Gastroesophageal sphincter (tissue), 3 donors: Measurements from ENCODE around the gene RANBP3.

Source experiments
- CTCF ChIP-seq, 4 experiments: fragments of 200-600 bp in 2 of 4; fragments of 450-650 bp in 2 of 4; sonication (generic) in 1 of 4; IDR thresholded peaks; one replicate each; pipeline ENCODE4 v1.5.1; 2017 to 2019; ENCODE audit warnings: antibody characterized with exemption in 4 of 4, mild to moderate bottlenecking in 2 of 4, moderate library complexity in 2 of 4
- EP300 ChIP-seq: sonication (generic); formaldehyde crosslinking; IDR thresholded peaks from one replicate; pipeline ENCODE4 v1.6.1; 2017; ENCODE audit warnings: antibody characterized with exemption, mild to moderate bottlenecking
- POLR2A ChIP-seq, 2 donors: fragments of 450-650 bp; IDR thresholded peaks; one replicate each; pipeline ENCODE4 v1.6.1; 2017; ENCODE audit warnings: antibody characterized with exemption in 2 of 2, mild to moderate bottlenecking in 2 of 2, moderate library complexity in 1 of 2

- TF ChIP-seq CTCF (IDR thresholded peaks at IDR 0.05) (no peak), EP300 (no peak), POLR2A (IDR thresholded peaks at IDR 0.05) (no peak)
These were observed 56.3 kb downstream of the RANBP3 start for GRCh38 chr19:5921516-5922160.
